ENCODE data around the gene MUC16.

MUC16 gene

GRCh38 chr19:9039728-9040127 lies 29.5 kb upstream of the MUC16 start:
- CTCF ChIA-PET = no interaction called here
- POLR2A ChIA-PET = no interaction called here
- TF ChIP-seq CTCF (IDR thresholded peaks at IDR 0.05; ENCODE audit: insufficient read depth, low read length, missing control alignments) = no peak
- DNase-seq (ENCODE audit: low read depth, low spot score) = no peak
- no peak overlapping the region for H3K4me3 ChIP-seq (ENCODE audit: low read depth, low read length)

GRCh38 chr19:9037400-9038062 lies 27.3 kb upstream of the MUC16 start:
- POLR2A ChIA-PET = no interaction called here
- TF ChIP-seq CTCF (IDR thresholded peaks at IDR 0.05; ENCODE audit: insufficient read depth, low read length, missing control alignments) = no peak
- CTCF ChIA-PET = no interaction called here
- no peak for DNase-seq (ENCODE audit: low read depth, low spot score)
- H3K4me3 ChIP-seq (ENCODE audit: low read depth, low read length) = no peak overlapping the region

- CTCF ChIA-PET = no interaction called here
- POLR2A ChIA-PET = no interaction called here
- DNase-seq (ENCODE audit: low read depth, low spot score) = no peak
- no peak for TF ChIP-seq CTCF (IDR thresholded peaks at IDR 0.05; ENCODE audit: insufficient read depth, low read length, missing control alignments)
- no peak overlapping the region for H3K4me3 ChIP-seq (ENCODE audit: low read depth, low read length)
Measured at GRCh38 chr19:9032136-9032631, 22.0 kb upstream of the MUC16 start.

- no peak for TF ChIP-seq CTCF (IDR thresholded peaks at IDR 0.05; ENCODE audit: insufficient read depth, low read length, missing control alignments)
- DNase-seq (ENCODE audit: low read depth, low spot score) = no peak
- ChIA-PET CTCF (no interaction called here), POLR2A (no interaction called here)
- H3K4me3 ChIP-seq (ENCODE audit: low read depth, low read length) = no peak overlapping the region
Measured at GRCh38 chr19:9018163-9018875, 8.1 kb upstream of the MUC16 start.

- DNase-seq (ENCODE audit: low read depth, low spot score) = no peak
- TF ChIP-seq CTCF (IDR thresholded peaks at IDR 0.05; ENCODE audit: insufficient read depth, low read length, missing control alignments) = no peak
- ChIA-PET CTCF (no interaction called here), POLR2A (no interaction called here)
- H3K4me3 ChIP-seq (ENCODE audit: low read depth, low read length) = no peak overlapping the region
Measured at GRCh38 chr19:9014803-9015202, 4.6 kb upstream of the MUC16 start.

- ChIA-PET CTCF (no interaction called here), POLR2A (no interaction called here)
- no peak for DNase-seq (ENCODE audit: low read depth, low spot score)
- H3K4me3 ChIP-seq (ENCODE audit: low read depth, low read length) = no peak overlapping the region
- no peak for TF ChIP-seq CTCF (IDR thresholded peaks at IDR 0.05; ENCODE audit: insufficient read depth, low read length, missing control alignments)
Measured at GRCh38 chr19:9013988-9014387, 3.8 kb upstream of the MUC16 start.

Data from AG04449 (cell line).